ENCODE results near the gene CDCP1. TPM values are rescaled to one million over a fixed set of nuclear protein-coding genes. Genes with fewer than 3 reads are reported as not detected.
"Not testable (repeated sequence)": the region's sequence is repeated elsewhere in the genome, so short reads cannot be mapped to it uniquely, and the experiment has no call there.

The CDCP1 gene
- total and polyA plus RNA-seq, 2 donors (not counting 1 experiment from before 2014, with no cell fraction given): not detected

GRCh38 chr3:45054196-45054857 lies 91.9 kb downstream of the CDCP1 start:
- Histone ChIP-seq H3K79me2 (ENCODE audit: control insufficient read depth, insufficient read depth, low read length) (no peaks in the 10 kb centered on the region), H3K9ac (ENCODE audit: low read length) (no peak overlapping the region), H3K27me3 (replicated peaks in 1 of 4; ENCODE audit: control extremely low read depth in 1 of 4, control insufficient read depth in 3 of 4, insufficient read depth in 4 of 4, low read length in 3 of 4) (peaks cover 0 to 4% (median 0%) of the 10 kb centered on the region in 4 experiments), H2AFZ (ENCODE audit: insufficient read depth, low read depth, low read length, poor library complexity, severe bottlenecking) (no peak overlapping the region), H3K4me1 (ENCODE audit: control insufficient read depth in 2 of 2, insufficient read depth in 2 of 2, low read length in 2 of 2) (no peaks in the 10 kb centered on the region), H3K4me3 (ENCODE audit: control extremely low read depth in 1 of 5, extremely low read depth in 1 of 5, insufficient read depth in 1 of 5, low read depth in 2 of 5, low read length in 4 of 5) (no peak overlapping the region), H3K9me3 (ENCODE audit: control extremely low read depth in 1 of 3, control insufficient read depth in 2 of 3, insufficient read depth in 1 of 3, low read length in 2 of 3) (no peaks in the 10 kb centered on the region), H3K36me3 (replicated peaks in 1 of 2; ENCODE audit: control extremely low read depth in 1 of 2, control insufficient read depth in 1 of 2, extremely low read depth in 1 of 2, insufficient read depth in 2 of 2, low read length in 1 of 2) (no peaks in the 10 kb centered on the region), H3K27ac (ENCODE audit: low read length in 2 of 2) (no peak overlapping the region), H3K4me2 (replicated peaks; ENCODE audit: low read depth, low read length, poor library complexity, severe bottlenecking) (no peak overlapping the region), H4K20me1 (ENCODE audit: control insufficient read depth, insufficient read depth, low read length, poor library complexity, severe bottlenecking) (no peaks in the 10 kb centered on the region)
- no peak overlapping the region for H3K27ac Mint-ChIP-seq
- TF ChIP-seq CTCF (IDR thresholded peaks at IDR 0.05): no peak
- intact Hi-C loops (cut with micrococcal nuclease): no loop called here
- no peaks in the 10 kb centered on the region for H3K4me1 Mint-ChIP-seq
- ATAC-seq (ENCODE audit: low read depth): no peak
- CTCF ChIA-PET: interaction anchor here (0.9 to 4.5 kb wide), 4 partner anchors 13 to 18 kb away, joined by 4 to 33 read pairs (median 8); no protein-coding TSS in a partner anchor
- no CpG with 5 or more reads among the region's 3 CpGs for WGBS (ENCODE audit: insufficient coverage)
- POLR2A ChIA-PET: no interaction called here
- no peaks in the 10 kb centered on the region for H3K9me3 Mint-ChIP-seq (ENCODE audit: insufficient read depth)
- H3K4me3 Mint-ChIP-seq: no peak overlapping the region
- H3K27me3 Mint-ChIP-seq: peaks cover 47% of the 10 kb centered on the region
- no peak for DNase-seq

- WGBS (ENCODE audit: insufficient coverage): 87% methylated on average over 1 of the region's 1 CpG
- H3K4me1 Mint-ChIP-seq; H4K20me1 ChIP-seq (ENCODE audit: control insufficient read depth, insufficient read depth, low read length, poor library complexity, severe bottlenecking); H3K4me1 ChIP-seq (ENCODE audit: control insufficient read depth in 2 of 2, insufficient read depth in 2 of 2, low read length in 2 of 2); H3K27me3 ChIP-seq (replicated peaks in 1 of 4; ENCODE audit: control extremely low read depth in 1 of 4, control insufficient read depth in 3 of 4, insufficient read depth in 4 of 4, low read length in 3 of 4); intact Hi-C loops (cut with micrococcal nuclease); H3K27ac ChIP-seq (ENCODE audit: low read length in 2 of 2); H3K79me2 ChIP-seq (ENCODE audit: control insufficient read depth, insufficient read depth, low read length); H3K9ac ChIP-seq (ENCODE audit: low read length); H3K4me2 ChIP-seq (replicated peaks; ENCODE audit: low read depth, low read length, poor library complexity, severe bottlenecking); ATAC-seq (ENCODE audit: low read depth); H3K4me3 Mint-ChIP-seq; H3K9me3 Mint-ChIP-seq (ENCODE audit: insufficient read depth); H3K27ac Mint-ChIP-seq; H3K4me3 ChIP-seq (ENCODE audit: control extremely low read depth in 1 of 5, extremely low read depth in 1 of 5, insufficient read depth in 1 of 5, low read depth in 2 of 5, low read length in 4 of 5); POLR2A ChIA-PET; H2AFZ ChIP-seq (ENCODE audit: insufficient read depth, low read depth, low read length, poor library complexity, severe bottlenecking); DNase-seq; H3K36me3 ChIP-seq (replicated peaks in 1 of 2; ENCODE audit: control extremely low read depth in 1 of 2, control insufficient read depth in 1 of 2, extremely low read depth in 1 of 2, insufficient read depth in 2 of 2, low read length in 1 of 2); H3K9me3 ChIP-seq (ENCODE audit: control extremely low read depth in 1 of 3, control insufficient read depth in 2 of 3, insufficient read depth in 1 of 3, low read length in 2 of 3): not testable (repeated sequence)
- peaks cover 46% of the 10 kb centered on the region for H3K27me3 Mint-ChIP-seq
- CTCF ChIA-PET: interaction anchor here (1.6 to 4.5 kb wide), 3 partner anchors 12 to 17 kb away, joined by 7 to 33 read pairs (median 9); no protein-coding TSS in a partner anchor
Observed at GRCh38 chr3:45053805-45054195, 92.4 kb downstream of the CDCP1 start.
